Right ventricle myocardium superior (tissue), 1 donor: ENCODE data around the gene RAB40B. TPM values are rescaled to one million over a fixed set of nuclear protein-coding genes. Genes with fewer than 3 reads are reported as not detected.
A peak's percentile ranks its signal among the peaks of the same experiment; 100 is the strongest.
"Not testable (repeated sequence)": the region's sequence is repeated elsewhere in the genome, so short reads cannot be mapped to it uniquely, and the experiment has no call there.

Experiments
- ATAC-seq: fragments of 200-7000 bp; cut with Tn5 transposase; one replicate; pipeline ENCODE4 v1.9.1; 2020; ENCODE audit warnings: mild to moderate bottlenecking; ENCODE audit not compliant: poor library complexity
- DNase-seq: peaks from one replicate; pipeline ENCODE4 v3.0.0-alpha.2; 2020
- intact Hi-C: fragments of 100-400 bp; cut with DNase I; formaldehyde crosslinking; loops from one replicate; pipeline ENCODE4 v1.11.2; 2022
- total RNA-seq: library from RNA; stranded (reverse); fragmentation: NEBNext Ultra II Directional; extraction: Animal tissue kit (Norgen Biotek cat#: 25700); gene quantifications from one replicate; pipeline ENCODE4 v1.2.1, GENCODE V29; 2021
- donor health status: DM: no; HTN: yes; CAD: no; lungs with severe emphysema.

Gene RAB40B
- total RNA-seq, 1 donor from 2014 or later, result 20.7 TPM

DNA sequence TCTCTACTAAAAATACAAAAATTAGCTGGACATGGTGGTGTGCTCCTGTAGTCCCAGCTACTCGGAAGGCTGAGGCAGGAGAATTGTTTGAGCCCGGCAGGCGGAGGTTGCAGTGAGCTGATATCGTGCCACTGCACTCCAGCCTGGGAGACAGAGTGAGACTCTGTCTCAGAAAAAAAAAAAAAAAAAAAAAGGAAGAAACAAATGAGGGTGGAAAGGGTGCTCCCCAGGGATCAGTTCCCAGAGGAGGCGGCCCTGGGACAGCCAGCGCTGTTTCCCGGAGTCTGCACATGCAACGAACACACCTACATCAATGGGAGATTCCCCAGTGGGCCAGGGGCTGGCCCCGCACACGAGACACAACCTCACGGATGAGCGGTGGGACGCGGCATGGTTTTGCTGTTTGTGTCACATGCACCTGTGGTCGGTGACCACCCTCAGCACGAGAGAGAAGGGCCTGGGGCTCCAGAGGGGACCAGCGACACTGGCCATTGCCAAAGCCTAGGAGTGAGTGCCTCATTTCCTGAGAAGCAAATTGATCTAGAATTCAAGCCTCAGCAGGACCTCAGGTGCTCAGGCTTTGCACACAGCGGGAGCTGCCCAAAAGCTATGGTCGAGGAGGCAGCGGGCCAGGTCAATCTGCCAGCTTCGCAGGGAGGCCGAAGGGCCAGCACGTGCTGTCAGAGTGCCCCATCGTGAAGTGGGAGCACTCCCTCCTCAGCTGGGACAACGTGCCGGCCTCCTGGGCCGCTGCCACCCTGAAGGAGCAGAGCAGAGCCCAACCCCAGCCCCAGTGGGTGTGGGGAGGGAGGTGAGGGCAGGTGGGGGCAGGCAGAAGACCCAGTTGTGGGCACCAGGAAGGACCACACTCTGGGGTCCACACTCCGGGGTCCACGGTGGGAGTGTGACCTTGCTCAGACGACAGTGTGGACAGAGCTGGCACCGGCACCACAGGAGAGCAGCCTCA, 36.5 kb downstream of the RAB40B start:
- DNase-seq, result peak; percentile 31
- no peak for ATAC-seq
- intact Hi-C loops, result loop anchor here (10.0 kb wide), 1 partner anchor 103 kb away; no protein-coding TSS in a partner anchor

DNA sequence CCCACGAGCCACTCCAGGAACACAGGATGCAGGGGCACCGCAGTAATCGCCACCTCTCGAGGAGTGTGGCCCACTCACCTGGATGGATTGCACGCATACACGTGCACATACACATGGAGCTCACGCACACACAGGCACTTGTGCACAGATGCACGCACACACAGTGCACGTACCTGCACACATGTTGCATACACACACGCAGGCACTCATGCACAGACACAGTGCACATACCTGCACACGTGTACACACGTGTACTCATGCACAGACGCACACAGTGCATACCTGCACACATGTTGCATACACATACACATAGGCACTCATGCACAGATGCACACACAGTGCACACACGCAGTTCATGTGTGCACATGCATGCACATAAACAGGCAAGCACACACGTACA, 38.6 kb downstream of the RAB40B start:
- no peak for ATAC-seq
- no peak for DNase-seq
- intact Hi-C loops, result loop anchor here (10.0 kb wide), 1 partner anchor 105 kb away; no protein-coding TSS in a partner anchor

DNA sequence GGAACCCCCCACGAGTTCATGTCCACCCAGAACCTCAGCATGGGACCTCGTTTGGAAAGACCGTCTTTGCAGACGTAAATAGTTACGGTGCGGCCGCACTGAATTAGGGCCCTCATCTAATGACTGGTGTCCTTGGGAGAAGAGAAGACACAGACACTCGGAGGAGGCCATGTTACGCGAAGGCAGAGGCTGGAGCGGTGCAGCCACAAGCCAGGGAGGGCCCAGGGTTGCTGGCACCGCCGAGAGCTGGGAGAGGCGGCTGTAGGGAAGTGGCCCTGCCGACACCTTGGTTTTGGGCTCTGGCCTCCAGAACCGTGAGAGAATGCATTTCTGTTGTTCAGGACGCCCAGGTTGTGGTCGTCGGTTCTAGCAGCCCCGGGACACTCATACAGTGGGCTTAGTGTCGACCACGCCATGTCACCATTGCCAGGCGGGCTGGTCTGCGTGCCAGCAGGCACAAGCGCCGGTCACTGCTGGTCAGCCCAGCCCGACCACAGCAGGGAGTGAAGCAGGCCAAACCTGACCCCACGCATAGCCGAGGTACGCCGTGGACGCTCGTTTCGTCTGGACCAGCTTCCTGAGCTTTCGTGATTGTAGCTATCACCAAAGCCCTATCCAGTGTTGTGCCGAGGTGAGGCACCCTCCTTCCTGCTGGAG, 39.6 kb downstream of the RAB40B start:
- peak; percentile 29 for DNase-seq
- no peak for ATAC-seq
- intact Hi-C loops, result no loop called here

DNA sequence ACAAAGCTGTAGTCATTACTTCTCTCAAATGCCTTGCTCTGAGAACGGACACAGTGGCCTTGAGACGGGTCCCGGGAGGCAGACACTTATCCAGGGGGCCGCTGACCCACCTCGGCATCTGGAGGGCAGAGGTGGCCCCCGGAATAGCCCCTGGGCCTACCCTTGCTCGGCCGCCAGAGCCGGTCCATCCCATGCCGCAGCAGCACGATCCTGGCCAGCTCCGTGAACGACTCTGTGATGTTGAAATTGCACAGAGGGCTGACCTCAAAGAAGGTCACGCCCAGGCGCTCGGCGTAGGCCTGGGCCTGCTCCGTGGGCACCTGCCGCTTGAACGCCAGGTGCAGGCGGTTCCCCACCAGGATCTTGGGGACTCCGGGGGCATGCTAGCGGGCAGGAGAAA, 40.2 kb downstream of the RAB40B start:
- intact Hi-C loops, result no loop called here
- no peak for ATAC-seq

DNA sequence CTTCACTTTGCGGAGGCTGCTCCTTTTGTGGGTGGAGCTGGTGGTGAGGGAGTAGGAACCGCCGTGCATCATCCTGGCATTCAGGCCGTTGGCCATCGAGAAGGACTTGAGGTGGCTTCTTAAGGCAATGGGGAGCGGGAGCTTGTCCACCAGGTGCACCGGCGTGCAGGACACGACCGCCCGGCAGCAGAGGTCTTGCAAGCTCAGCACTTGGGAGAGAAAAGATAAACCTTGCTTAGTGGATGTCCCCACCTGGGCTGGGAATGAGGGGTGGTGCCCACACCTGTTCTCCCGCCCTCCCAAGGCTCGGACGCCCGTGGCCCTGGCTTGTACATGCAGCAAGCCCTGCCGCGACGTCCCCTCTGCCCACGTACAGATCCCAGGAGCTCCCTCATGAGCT, 40.6 kb downstream of the RAB40B start:
- ATAC-seq (no peak), DNase-seq (peak; percentile 39)
- intact Hi-C loops, result no loop called here

More for the DNA sequence above, 40.2 kb downstream of the RAB40B start:
- DNase-seq, result no peak

DNA sequence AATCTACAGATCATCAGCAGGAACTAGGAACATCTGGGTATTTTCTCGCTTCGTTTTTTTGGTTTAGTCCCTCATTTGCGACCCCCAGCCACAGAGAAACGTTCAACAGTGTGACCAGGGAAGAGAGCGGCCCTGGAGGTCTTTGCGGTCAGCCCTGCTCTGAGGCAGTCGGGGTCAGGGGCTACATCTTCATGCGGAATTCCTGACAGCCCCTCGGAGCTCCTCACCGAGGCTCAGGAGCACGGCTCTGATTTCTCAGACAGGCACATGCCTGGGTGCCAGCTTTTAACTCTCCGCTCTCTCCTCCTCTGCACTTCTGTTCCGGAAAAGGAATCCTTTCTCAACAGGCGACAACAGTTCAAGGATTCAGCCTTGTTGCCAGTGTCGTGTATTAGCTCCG, 42.2 kb downstream of the RAB40B start:
- intact Hi-C loops, result no loop called here
- ATAC-seq, result no peak
- DNase-seq, result no peak

DNA sequence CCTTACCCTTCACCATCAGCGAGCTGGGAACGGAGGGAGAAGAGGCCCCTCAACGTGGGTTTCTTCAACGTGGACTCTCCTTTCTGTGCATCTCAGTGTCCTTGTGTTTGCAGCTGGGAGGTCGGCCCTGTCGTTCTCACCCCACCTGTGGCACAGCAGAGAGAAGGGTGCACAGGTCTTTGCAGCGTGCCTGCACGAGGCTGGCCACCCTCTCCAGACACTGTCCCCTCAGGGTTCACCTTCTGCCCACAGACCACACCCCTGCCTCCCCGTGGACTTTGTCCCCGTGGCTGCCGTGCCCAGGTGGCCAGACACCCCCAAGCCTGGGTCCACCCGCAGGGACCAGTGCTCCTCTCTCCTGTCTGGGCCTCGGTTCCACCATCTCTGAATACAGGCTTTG, 43.0 kb downstream of the RAB40B start:
- ATAC-seq (no peak), DNase-seq (peak; percentile 22)
- intact Hi-C loops, result no loop called here

DNA sequence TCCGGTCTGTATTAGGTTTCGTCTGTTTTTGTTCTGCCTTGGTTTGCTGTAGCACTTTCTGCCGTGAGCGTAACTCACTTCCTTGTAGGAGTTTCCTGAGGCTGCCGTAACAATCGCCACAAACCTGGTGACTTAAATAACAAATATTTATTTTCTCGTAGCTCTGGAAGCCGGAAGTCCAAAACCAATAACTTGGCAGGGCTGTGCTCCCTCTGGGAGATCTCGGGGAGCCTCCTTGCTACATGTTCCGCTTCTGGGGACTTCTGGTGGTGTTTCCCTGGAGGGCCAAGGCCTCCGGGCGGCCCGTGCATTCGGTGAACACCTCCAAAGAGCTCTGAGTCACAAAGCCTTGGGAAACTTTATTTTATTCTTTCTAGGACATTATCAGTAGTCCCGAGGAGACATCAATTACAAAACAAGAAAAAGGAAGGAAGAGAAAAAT, 43.4 kb downstream of the RAB40B start:
- DNase-seq (peak; percentile 33), ATAC-seq (peak; percentile 16)
- intact Hi-C loops, result no loop called here

DNA sequence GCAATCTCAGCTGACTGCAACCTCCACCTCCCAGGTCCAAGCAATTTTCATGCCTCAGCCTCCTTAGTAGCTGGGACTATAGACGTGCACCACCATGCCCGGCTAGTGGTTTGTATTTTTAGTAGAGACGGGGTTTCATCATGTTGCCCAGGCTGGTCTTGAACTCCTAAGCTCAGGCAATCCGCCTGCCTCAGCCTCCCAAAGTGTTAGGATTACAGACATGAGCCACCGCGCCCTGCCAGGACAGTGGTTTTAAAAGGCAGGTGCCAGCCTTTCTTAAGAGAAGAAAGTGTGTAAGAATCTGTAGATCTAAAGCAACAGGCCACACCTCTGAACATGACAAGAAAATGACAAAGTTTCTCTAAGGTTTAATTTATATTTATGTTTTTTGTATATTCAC, 43.9 kb downstream of the RAB40B start:
- not testable (repeated sequence) for ATAC-seq
- DNase-seq, result peak; percentile 20
- intact Hi-C loops, result loop anchor here (5.0 kb wide), 1 partner anchor 43 kb away; the partner anchor contains the start of gene RAB40B

DNA sequence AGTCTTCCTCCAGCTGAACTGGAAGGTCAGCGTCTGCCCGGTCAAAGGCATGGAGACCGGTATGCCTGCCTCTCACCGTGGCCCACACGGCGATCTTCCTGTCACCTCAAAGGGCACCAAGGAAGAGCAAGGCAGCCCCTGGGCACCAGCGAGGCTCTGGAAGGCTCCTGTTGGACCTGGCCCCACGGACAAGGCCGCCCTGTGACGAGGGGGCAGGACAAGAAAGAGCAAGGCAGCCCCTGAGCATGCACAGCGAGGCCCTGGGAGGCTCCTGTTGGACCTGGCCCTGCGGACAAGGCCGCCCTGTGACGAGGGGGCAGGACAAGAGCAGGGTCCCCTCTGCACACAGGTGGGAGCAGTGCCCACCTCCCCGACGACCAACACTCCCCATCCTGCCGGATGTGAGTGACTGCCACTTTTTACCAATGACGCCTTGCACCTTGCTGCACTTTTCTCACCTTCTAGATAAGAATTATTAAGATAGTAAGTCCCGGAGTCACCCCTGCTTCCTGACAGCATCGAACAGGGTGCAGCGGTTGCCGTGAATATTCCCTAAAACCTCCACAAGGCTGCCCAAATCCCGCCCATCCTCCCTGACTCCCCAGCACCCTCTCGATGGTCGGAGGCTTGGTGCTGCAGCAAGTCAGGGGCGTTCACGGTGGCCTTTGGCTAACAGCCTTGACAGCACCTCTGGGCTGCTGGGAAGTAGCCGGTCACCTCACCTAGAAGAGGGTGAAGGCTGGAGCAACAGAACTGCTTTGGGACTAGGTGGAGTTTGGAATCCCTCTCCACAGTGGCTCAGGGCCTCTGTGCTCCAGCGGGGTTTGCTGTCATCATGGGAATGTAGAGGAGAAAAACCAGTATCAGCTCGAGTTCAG, 44.6 kb downstream of the RAB40B start:
- ATAC-seq, result no peak
- intact Hi-C loops, result loop anchor here (5.0 kb wide), 1 partner anchor 43 kb away; the partner anchor contains the start of gene RAB40B
- DNase-seq, result peak; percentile 35

DNA sequence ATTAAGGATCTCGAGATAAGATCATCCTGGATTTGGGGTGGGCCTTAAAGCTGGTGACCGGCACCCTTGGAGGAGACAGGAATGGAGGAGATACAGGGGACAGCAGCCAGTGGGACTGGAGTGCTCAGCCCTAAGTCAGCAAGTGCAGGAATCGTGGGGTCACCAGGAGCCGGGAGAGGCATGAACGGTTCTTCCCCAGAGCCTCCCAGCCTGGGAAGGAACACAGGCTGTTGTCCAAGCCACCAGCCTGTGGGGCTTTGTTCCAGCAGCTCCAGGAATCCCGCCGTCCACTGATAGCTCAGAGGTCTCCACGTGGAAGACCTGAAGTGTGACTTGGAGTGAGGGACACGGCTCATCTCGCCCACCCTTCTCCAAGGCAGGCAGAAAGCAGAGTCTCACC, 47.8 kb downstream of the RAB40B start:
- DNase-seq (peak; percentile 22), ATAC-seq (no peak)
- intact Hi-C loops, result loop anchor here (5.0 kb wide), 1 partner anchor 47 kb away; the partner anchor contains the start of gene RAB40B

DNA sequence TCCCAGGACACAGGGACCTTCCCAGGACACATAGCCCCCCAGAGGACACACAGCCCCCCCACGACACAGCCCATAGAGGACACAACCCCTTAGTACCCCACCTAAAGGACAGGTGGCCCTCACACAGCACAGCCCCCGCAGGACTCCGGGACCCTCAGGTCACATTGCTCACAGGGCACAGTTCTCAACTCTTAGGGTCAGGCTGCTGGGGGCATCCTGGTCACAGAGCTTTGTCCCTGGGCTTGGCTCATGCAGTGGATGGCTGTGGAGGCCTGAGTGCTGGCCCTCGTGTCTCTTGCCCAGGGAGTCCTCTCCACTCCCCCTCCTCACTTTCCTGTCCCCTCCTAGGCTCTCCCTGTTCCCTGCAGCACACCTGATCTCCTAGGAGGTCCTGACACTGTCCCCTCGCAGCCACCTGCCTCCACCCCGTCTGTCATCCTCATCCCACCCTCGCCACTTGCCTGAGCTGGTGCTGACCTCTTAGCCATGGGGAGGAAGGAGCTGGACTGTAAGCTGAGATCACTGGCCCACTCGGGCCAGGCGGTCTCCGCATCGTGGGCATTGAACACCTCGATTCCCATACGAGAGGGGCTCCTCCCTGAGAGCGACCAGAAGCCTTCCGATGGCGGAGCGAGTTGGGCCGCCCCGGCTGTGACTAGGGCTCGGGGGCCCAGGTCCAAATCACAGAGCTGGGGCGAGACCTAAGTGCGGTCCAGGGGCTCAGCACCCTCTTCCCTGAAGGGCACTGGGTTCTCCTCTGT, 48.8 kb downstream of the RAB40B start:
- peak; percentile 45 for DNase-seq
- ATAC-seq, result no peak
- intact Hi-C loops, result loop anchor here (5.0 kb wide), 1 partner anchor 48 kb away; the partner anchor contains the start of gene RAB40B

DNA sequence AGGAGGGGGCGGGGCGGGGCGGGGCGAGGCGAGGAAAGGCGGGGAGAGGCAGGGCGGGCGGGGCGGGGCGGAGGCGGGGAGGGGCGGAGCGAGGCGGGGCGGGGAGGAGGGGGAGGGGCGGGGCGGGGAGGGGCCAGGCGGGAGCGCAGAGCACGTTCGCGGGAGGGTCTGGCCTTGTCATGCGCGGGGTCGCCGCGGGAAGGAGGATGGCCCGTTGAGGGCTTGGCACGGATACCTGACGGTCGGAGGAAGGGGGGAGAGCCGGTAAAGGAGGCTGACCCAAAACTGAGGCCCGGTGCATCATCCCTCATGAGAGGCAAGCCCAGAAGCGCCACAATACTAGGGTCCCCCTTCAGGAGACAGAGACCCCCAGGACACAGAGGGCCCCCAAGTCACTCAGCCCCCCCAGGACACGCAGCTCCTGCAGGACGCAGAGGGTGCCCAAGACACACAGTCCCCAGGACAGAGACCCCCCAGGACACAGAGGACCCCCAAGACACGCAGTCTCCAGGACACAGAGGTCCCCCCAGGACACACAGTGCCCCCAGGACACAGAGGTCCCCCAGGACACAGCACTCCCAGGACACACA, 49.7 kb downstream of the RAB40B start:
- peak; percentile 77 for DNase-seq
- peak; percentile 18 for ATAC-seq
- intact Hi-C loops, result no loop called here

DNA sequence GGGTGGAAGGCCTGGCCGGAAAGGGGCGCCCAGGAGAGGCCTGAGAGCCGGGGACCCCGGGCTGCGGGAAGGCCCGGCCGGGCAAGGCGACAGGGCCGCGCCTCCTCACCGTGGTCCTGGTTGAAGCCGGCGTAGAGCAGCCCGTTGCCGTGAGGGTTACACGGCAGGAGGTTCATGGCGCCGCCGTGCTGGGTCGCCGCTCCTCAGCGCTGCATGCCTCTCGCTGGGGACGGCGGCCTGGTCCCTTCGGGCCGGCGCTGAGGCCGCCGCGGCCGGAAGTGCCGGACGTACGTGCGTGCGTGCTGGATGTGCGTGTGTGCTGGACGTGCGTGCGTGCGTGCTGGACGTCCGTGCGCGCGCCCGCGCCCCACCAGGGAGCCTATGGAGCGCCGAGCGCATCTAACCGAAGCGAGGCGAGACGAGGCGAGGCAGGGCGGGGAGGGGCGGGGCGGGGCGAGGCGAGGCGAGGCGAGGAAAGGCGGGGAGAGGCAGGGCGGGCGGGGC, 50.3 kb downstream of the RAB40B start, which contains the start of gene WDR45B:
Gene WDR45B (minus strand): TSS at position 280 of the 504 bp plus-strand sequence. CDS start 104 bp downstream, at position 176.
- DNase-seq, result peak; percentile 98
- intact Hi-C loops, result no loop called here
- peak; percentile 98 for ATAC-seq

DNA sequence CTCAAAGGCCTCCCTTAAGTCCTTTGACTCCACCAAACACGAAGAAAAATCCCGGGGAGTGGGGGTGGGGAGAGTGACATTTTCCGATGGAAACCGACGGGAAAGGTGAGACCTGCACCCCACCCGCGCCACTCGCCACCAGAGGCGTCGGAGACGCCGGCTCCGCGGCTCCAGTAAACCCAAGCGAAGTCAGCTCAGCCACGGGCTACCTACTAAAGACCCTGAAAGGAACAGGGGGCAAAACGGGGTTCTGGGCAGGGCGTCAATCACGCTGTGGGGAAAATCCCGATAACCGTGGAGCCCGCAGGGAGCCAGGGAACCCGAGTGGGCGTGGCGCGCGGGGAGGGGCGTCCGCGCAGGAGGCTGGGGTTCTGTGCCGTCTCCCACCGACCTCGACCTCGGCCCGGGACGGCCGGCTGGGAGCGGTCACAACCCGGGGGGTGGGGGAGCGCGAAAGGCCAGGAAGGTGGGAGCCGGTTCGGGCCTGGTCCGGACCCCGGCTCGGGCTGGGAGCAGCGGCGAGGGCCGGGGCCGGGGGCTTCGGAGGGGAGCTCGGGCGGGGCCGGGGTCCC, 50.8 kb downstream of the RAB40B start:
- ATAC-seq (peak; percentile 30), DNase-seq (no peak)
- intact Hi-C loops, result no loop called here

DNA sequence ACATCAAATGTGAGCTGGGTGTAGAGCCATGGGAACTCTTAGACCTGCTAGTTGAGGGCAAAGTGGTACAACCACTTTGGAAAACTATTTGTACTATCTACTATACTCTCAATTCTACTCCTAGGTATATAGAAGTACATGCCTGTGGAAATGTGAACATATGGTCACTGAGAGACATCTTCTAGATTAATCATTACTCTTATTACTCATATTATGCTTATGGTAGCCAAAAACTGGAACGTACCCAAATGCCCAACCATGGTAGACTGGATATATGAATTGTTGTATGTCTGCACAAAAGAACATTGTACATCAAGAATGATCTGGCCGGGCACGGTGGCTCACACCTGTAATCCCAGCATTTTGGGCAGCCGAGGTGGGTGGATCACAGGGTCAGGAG, 53.0 kb downstream of the RAB40B start:
- no peak for DNase-seq
- intact Hi-C loops, result no loop called here

DNA sequence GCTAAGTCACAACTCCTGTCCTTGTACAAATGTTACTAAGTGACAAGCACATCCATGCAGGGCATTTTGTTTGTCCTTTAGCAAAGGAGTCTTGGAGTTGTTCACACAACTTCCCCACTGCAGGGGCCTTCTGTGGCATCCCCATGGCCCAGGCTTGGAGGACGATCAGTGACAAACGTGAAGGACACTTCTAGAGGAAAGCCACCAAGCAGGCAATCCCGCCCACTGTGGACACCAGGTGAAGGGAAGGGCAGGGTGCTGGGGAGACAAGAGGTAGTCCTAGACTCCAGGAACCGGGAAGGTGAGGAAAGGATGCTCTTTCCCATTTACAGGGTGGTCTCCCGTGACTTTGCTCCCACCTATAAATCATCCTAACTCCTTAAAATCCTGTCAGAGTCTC, 54.4 kb downstream of the RAB40B start:
- DNase-seq, result peak; percentile 12
- intact Hi-C loops, result no loop called here
- ATAC-seq, result no peak

More for the DNA sequence above, 53.0 kb downstream of the RAB40B start:
- no peak for ATAC-seq
